Type B pancreatic cell (in vitro differentiated cells): ENCODE measurements around the gene FAM131A. TPM values are rescaled to one million over a fixed set of nuclear protein-coding genes. Genes with fewer than 3 reads are reported as not detected.

Source experiments
- DNase-seq: peaks from one replicate; pipeline ENCODE4 v3.0.0; 2021; ENCODE audit warnings: mixed read lengths; ENCODE audit not compliant: unreplicated experiment; ENCODE audit errors: extremely low spot score
- H3K27ac Mint-ChIP-seq: 2 replicates; pipeline ENCODE4 v1.8.0; 2021; ENCODE audit warnings: mild to moderate bottlenecking, mixed read lengths
- H3K27me3 Mint-ChIP-seq: 2 replicates; pipeline ENCODE4 v1.8.0; 2021; ENCODE audit warnings: mixed read lengths
- H3K36me3 Mint-ChIP-seq: 2 replicates; pipeline ENCODE4 v1.8.0; 2021; ENCODE audit warnings: mixed read lengths
- H3K4me1 Mint-ChIP-seq: one replicate; pipeline ENCODE4 v1.8.0; 2021; ENCODE audit warnings: mixed read lengths; ENCODE audit not compliant: unreplicated experiment
- H3K4me3 Mint-ChIP-seq: 2 replicates; pipeline ENCODE4 v1.8.0; 2021; ENCODE audit warnings: mild to moderate bottlenecking, mixed read lengths
- H3K9me3 Mint-ChIP-seq: 2 replicates; pipeline ENCODE4 v1.8.0; 2021; ENCODE audit warnings: mixed read lengths
- total RNA-seq: library from RNA; stranded (reverse); gene quantifications from 2 replicates; pipeline ENCODE4 v1.2.1, GENCODE V29; 2021; ENCODE audit warnings: low replicate concordance
- TF ChIP-seq, protein P1 (sequence below): fragments of 200-600 bp; sonication (generic); conservative IDR thresholded peaks from 2 replicates; pipeline ENCODE4 v1.5.0; 2021; ENCODE audit warnings: antibody characterized with exemption, mild to moderate bottlenecking

Gene FAM131A
- total RNA-seq, 1 donor from 2014 or later: 18.3 TPM

DNA sequence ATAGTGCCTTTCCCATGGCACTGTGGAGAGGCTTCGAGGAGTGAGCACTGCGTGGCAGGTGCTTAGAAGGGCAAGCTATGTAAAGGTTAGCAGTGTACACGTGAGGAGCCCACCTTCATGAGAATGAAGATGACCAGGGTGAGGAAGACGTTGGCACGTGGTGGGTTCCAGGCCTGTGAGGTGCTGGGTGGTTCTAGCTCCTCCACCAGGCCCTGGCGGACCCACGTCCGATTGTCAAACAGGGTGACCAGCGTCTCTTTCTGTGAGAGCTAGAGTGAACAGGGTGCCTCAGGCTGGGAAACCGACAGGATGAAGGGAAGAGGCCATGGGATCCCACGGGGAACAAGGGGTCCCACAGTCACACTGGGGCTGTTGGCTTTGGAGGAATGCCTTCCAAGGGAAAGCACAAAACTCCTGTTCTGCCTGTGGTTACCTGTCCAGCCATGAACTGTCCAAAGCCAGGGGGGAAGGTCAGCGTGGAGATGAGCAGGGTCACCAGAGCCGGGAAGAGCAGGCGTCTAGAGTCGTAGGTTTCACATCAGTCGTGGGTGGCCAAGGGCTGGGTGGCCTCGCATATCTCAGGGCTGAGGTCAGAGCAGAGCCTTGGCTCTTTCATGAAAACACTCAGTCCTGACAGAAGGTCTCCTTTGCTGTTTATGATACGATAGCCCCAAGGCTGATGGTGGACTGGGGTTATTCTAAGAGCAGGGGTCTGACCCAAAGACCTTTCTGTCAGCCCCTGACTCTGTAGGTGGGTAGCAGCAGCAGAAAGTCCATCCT, 18.1 kb downstream of the FAM131A start:
- DNase-seq: no peak
- no peaks in the 10 kb centered on the region for H3K27me3 Mint-ChIP-seq
- no peaks in the 10 kb centered on the region for H3K9me3 Mint-ChIP-seq
- peak overlapping the region; percentile 11 for H3K4me3 Mint-ChIP-seq
- peaks cover 25% of the 10 kb centered on the region for H3K4me1 Mint-ChIP-seq
- peak overlapping the region; percentile 43 for H3K27ac Mint-ChIP-seq
- peaks cover 13% of the 10 kb centered on the region for H3K36me3 Mint-ChIP-seq
- TF ChIP-seq, protein P1, sequence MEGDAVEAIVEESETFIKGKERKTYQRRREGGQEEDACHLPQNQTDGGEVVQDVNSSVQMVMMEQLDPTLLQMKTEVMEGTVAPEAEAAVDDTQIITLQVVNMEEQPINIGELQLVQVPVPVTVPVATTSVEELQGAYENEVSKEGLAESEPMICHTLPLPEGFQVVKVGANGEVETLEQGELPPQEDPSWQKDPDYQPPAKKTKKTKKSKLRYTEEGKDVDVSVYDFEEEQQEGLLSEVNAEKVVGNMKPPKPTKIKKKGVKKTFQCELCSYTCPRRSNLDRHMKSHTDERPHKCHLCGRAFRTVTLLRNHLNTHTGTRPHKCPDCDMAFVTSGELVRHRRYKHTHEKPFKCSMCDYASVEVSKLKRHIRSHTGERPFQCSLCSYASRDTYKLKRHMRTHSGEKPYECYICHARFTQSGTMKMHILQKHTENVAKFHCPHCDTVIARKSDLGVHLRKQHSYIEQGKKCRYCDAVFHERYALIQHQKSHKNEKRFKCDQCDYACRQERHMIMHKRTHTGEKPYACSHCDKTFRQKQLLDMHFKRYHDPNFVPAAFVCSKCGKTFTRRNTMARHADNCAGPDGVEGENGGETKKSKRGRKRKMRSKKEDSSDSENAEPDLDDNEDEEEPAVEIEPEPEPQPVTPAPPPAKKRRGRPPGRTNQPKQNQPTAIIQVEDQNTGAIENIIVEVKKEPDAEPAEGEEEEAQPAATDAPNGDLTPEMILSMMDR: no peak

GRCh38 chr3:184357248-184358123, 20.1 kb downstream of the FAM131A start:
- Mint-ChIP-seq H3K27ac (no peak overlapping the region), H3K4me1 (peaks cover 8% of the 10 kb centered on the region), H3K4me3 (no peak overlapping the region), H3K9me3 (no peaks in the 10 kb centered on the region), H3K36me3 (peaks cover 10% of the 10 kb centered on the region), H3K27me3 (no peaks in the 10 kb centered on the region)
- TF ChIP-seq, protein P1: no peak
- DNase-seq: no peak

DNA sequence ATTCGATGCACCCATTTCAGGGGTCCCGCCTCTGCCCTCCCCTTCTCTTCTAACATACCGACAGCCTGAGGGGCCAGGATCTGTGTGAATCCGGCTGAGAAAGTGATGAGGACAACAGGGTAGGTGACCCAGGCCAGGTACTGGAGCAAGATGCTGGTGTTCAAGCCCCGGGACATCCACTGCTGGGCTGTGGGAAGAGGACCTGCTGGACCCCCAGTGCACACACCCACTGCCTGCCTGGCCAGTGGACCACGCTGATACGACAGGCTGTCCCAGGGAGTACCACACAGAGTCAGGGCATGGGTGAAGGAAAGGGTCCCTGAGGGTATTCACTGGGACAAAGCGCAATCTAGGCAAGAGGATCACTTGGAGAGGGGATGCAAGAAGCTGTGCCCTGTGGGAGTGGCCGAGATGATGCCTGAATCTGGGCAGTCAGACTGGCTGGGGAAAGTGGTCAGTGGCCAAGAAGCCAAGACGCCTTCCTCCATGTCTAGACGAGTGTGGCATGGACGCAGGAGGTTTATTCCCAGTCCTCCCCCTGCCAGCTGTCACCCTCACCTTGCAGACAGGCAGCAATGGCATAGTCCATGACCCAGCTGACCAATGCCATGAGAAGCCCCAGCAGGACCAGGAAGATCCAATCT, 20.8 kb downstream of the FAM131A start:
- Mint-ChIP-seq H3K9me3 (no peaks in the 10 kb centered on the region), H3K4me3 (peak overlapping the region; percentile 63), H3K27ac (no peak overlapping the region), H3K36me3 (peaks cover 9% of the 10 kb centered on the region), H3K27me3 (no peaks in the 10 kb centered on the region), H3K4me1 (peaks cover 7% of the 10 kb centered on the region)
- TF ChIP-seq, protein P1: no peak
- no peak for DNase-seq

DNA sequence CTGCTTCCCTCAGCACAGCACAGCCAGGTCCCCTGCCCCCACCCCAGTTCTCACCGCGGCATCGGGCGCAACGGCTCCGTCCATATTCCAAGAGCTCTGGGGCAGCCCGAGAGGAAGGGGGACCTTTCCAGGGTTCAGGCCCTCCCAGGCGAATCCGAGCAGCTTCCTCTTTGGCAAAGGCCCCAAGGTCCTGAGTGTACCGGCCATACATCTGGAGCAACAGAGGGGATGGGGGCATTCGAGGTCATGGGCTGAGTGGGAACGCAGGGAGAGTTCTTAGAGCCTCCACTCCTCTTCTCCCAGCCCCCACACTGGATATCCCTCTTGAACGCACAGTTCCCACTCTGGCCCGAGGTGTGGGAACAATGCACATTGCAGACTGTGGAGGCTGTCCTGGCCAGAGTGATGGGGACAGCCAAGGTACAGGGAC, 21.5 kb downstream of the FAM131A start:
- H3K4me1 Mint-ChIP-seq: peaks cover 7% of the 10 kb centered on the region
- TF ChIP-seq, protein P1: no peak
- peak overlapping the region; percentile 63 for H3K4me3 Mint-ChIP-seq
- no peak overlapping the region for H3K27ac Mint-ChIP-seq
- no peak for DNase-seq
- H3K27me3 Mint-ChIP-seq: no peaks in the 10 kb centered on the region
- peaks cover 9% of the 10 kb centered on the region for H3K36me3 Mint-ChIP-seq
- H3K9me3 Mint-ChIP-seq: no peaks in the 10 kb centered on the region

DNA sequence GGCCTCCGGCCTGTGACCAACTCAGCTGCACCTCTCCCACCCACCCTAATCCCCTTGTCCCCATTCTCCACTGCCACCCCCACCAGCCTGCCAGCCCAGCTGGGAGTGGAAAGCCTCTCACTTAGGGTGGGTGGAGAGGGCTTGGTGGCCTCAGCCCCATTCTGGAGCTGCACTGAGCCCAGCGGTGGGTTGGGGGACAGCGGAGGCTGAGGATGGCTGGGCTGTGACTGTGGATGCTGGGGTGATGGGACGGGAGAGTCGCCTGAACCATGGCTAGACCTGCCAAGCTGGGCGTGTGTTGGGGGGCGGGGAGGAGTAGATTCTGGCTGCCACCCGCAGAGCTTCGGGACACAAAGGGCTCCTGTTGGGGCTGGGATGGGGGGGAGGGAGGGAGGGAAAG, 22.2 kb downstream of the FAM131A start:
- H3K36me3 Mint-ChIP-seq: peaks cover 12% of the 10 kb centered on the region
- peaks cover 10% of the 10 kb centered on the region for H3K4me1 Mint-ChIP-seq
- H3K27ac Mint-ChIP-seq: peak overlapping the region; percentile 80
- no peaks in the 10 kb centered on the region for H3K27me3 Mint-ChIP-seq
- peak overlapping the region; percentile 94 for H3K4me3 Mint-ChIP-seq
- DNase-seq: no peak
- no peaks in the 10 kb centered on the region for H3K9me3 Mint-ChIP-seq
- TF ChIP-seq, protein P1: no peak
